H1 (cell line): ENCODE data around the gene MARK4. TPM values are rescaled to one million over a fixed set of nuclear protein-coding genes. Genes with fewer than 3 reads are reported as not detected.
A peak's percentile ranks its signal among the peaks of the same experiment; 100 is the strongest.

Source experiments
- CTCF ChIA-PET: fragments of 300-600 bp; sonication (Branson Sonifier 250); formaldehyde crosslinking; loops from one replicate; lab custom pipeline; 2021; ENCODE audit not compliant: partially characterized antibody; lab: Charles Lee
- POLR2A ChIA-PET: fragments of 300-600 bp; sonication (Branson Sonifier 250); formaldehyde crosslinking; loops from one replicate; lab custom pipeline; 2021; ENCODE audit warnings: inconsistent platforms; ENCODE audit not compliant: partially characterized antibody; lab: Charles Lee
- DNase-seq, 2 experiments: peaks; one replicate each; pipeline versions ENCODE4 v3.0.0 to v3.0.0-alpha.2; 2010 to 2022; ENCODE audit warnings: low spot score in 2 of 2, low read depth in 1 of 2, mixed read lengths in 1 of 2
- FAIRE-seq: peaks from 2 replicates; lab custom pipeline; 2011; peaks lifted over from hg19 to GRCh38; lab: Jason Lieb, UNC
- H2AFZ ChIP-seq: 2 replicates; pipeline ENCODE4 v1.8.1; 2012; ENCODE audit warnings: low read length, inconsistent platforms
- H2AK5ac ChIP-seq: 2 replicates; pipeline ENCODE4 v1.6.1; 2013; ENCODE audit warnings: low read depth, low read length
- H2BK120ac ChIP-seq: replicated peaks from 2 replicates; pipeline ENCODE3; 2013; ENCODE audit warnings: low read depth, low read length, inconsistent platforms
- H2BK12ac ChIP-seq: 2 replicates; pipeline ENCODE4 v1.6.1; 2013; ENCODE audit warnings: low read depth, low read length
- H2BK15ac ChIP-seq: 2 replicates; pipeline ENCODE4 v1.6.1; 2013; ENCODE audit warnings: low read length
- H2BK20ac ChIP-seq: 2 replicates; pipeline ENCODE4 v1.6.1; 2013; ENCODE audit warnings: low read length
- H2BK5ac ChIP-seq: 2 replicates; pipeline ENCODE4 v1.6.1; 2013; ENCODE audit warnings: low read depth, low read length
- H3K14ac ChIP-seq: 2 replicates; pipeline ENCODE4 v1.6.1; 2013; ENCODE audit warnings: inconsistent platforms; ENCODE audit not compliant: insufficient read length
- H3K18ac ChIP-seq: 2 replicates; pipeline ENCODE4 v1.6.1; 2013; ENCODE audit warnings: low read length; ENCODE audit errors: extremely low read depth
- H3K23ac ChIP-seq: 2 replicates; pipeline ENCODE4 v1.6.1; 2013; ENCODE audit warnings: inconsistent platforms; ENCODE audit not compliant: insufficient read length
- H3K23me2 ChIP-seq: 2 replicates; pipeline ENCODE4 v1.6.1; 2013; ENCODE audit warnings: low read depth, low read length
- H3K27ac ChIP-seq: 2 replicates; pipeline ENCODE4 v1.6.1; 2011; ENCODE audit warnings: low read depth, low read length, inconsistent platforms
- H3K27me3 ChIP-seq, 4 experiments: replicated peaks in 1 of 4; 1 replicate in 1 of 4; 2 replicates in 3 of 4; pipeline versions ENCODE4 v1.6.1 to v1.8.1; 2011 to 2013; ENCODE audit warnings: low read length in 3 of 4, mild to moderate bottlenecking in 3 of 4, inconsistent platforms in 2 of 4, mixed read lengths in 2 of 4, moderate library complexity in 1 of 4; ENCODE audit not compliant: control insufficient read depth in 3 of 4, insufficient read depth in 3 of 4; ENCODE audit errors: extremely low read depth in 1 of 4
- H3K36me3 ChIP-seq, 4 experiments: 2 replicates each; pipeline versions ENCODE4 v1.6.1 to v1.8.1; 2011 to 2013; ENCODE audit warnings: mild to moderate bottlenecking in 4 of 4, low read length in 3 of 4, moderate library complexity in 2 of 4, control low read depth in 1 of 4, inconsistent platforms in 1 of 4; ENCODE audit not compliant: insufficient read depth in 4 of 4, control insufficient read depth in 2 of 4
- H3K4ac ChIP-seq: replicated peaks from 2 replicates; pipeline ENCODE3; 2013; ENCODE audit warnings: low read length, low read depth, mixed read lengths, inconsistent platforms; ENCODE audit not compliant: insufficient read length
- H3K4me1 ChIP-seq, 4 experiments: replicated peaks in 1 of 4; 1 replicate in 1 of 4; 2 replicates in 3 of 4; pipeline versions ENCODE4 v1.6.1 to v1.8.1; 2011 to 2013; ENCODE audit warnings: low read length in 3 of 4, inconsistent platforms in 2 of 4, mixed read lengths in 1 of 4; ENCODE audit not compliant: insufficient read depth in 4 of 4, control insufficient read depth in 3 of 4
- H3K4me2 ChIP-seq, 2 experiments: 2 replicates each; pipeline versions ENCODE4 v1.6.1 to v1.8.1; 2011 to 2013; ENCODE audit warnings: low read depth in 2 of 2, low read length in 2 of 2, control low read depth in 1 of 2, inconsistent platforms in 1 of 2, mild to moderate bottlenecking in 1 of 2; ENCODE audit not compliant: insufficient read depth in 1 of 2
- H3K4me3 ChIP-seq, 4 experiments: fragments of 200-600, 300-600 bp in 1 of 4; sonication (generic), shearing (Covaris generic), sonication (Bioruptor Twin) in 1 of 4; 2 replicates each; pipeline versions ENCODE4 v1.5.1 to v1.8.1; 2011 to 2016; ENCODE audit warnings: low read length in 4 of 4, low read depth in 3 of 4, control low read depth in 2 of 4, inconsistent platforms in 2 of 4, mild to moderate bottlenecking in 2 of 4, mixed read lengths in 1 of 4, moderate library complexity in 1 of 4; ENCODE audit not compliant: insufficient read depth in 2 of 4; ENCODE audit errors: extremely low read depth in 1 of 4
- H3K56ac ChIP-seq: replicated peaks from 2 replicates; pipeline ENCODE3; 2013; ENCODE audit warnings: low read depth, mild to moderate bottlenecking, mixed read lengths, low read length, inconsistent platforms; ENCODE audit not compliant: insufficient read length
- H3K79me1 ChIP-seq: 2 replicates; pipeline ENCODE4 v1.6.1; 2013; ENCODE audit warnings: low read depth, low read length, control low read depth
- H3K79me2 ChIP-seq, 2 experiments: 2 replicates each; pipeline versions ENCODE4 v1.6.1 to v1.8.1; 2012 to 2013; ENCODE audit warnings: low read length in 2 of 2, mild to moderate bottlenecking in 2 of 2, inconsistent platforms in 1 of 2; ENCODE audit not compliant: insufficient read depth in 2 of 2, control insufficient read depth in 1 of 2
- H3K9ac ChIP-seq, 4 experiments: replicated peaks in 1 of 4; 1 replicate in 1 of 4; 2 replicates in 3 of 4; pipeline versions ENCODE4 v1.6.1 to v1.8.1; 2011 to 2013; ENCODE audit warnings: low read depth in 3 of 4, low read length in 3 of 4, control low read depth in 2 of 4, mild to moderate bottlenecking in 2 of 4, moderate library complexity in 2 of 4, inconsistent platforms in 1 of 4; ENCODE audit errors: extremely low read depth in 1 of 4
- H3K9me3 ChIP-seq, 2 experiments: 2 replicates each; pipeline versions ENCODE4 v1.6.1 to v1.8.1; 2012 to 2013; ENCODE audit warnings: mild to moderate bottlenecking in 2 of 2, moderate library complexity in 2 of 2, control low read depth in 1 of 2, inconsistent platforms in 1 of 2, low read depth in 1 of 2, low read length in 1 of 2, mixed read lengths in 1 of 2; ENCODE audit not compliant: insufficient read depth in 2 of 2
- H4K20me1 ChIP-seq, 2 experiments: replicated peaks in 1 of 2; 2 replicates each; pipeline versions ENCODE3 to v1.8.1; 2011 to 2013; ENCODE audit warnings: inconsistent platforms in 2 of 2, low read length in 2 of 2, mild to moderate bottlenecking in 1 of 2; ENCODE audit not compliant: insufficient read depth in 2 of 2, control insufficient read depth in 1 of 2
- H4K5ac ChIP-seq: 2 replicates; pipeline ENCODE4 v1.6.1; 2013; ENCODE audit warnings: low read length, low read depth, mixed read lengths, inconsistent platforms; ENCODE audit not compliant: insufficient read length
- H4K8ac ChIP-seq: 2 replicates; pipeline ENCODE4 v1.8.0; 2013; ENCODE audit warnings: mild to moderate bottlenecking, moderate library complexity, low read length, inconsistent platforms; ENCODE audit not compliant: insufficient read depth; ENCODE audit errors: extremely low read depth
- H4K91ac ChIP-seq: replicated peaks from 2 replicates; pipeline ENCODE3; 2013; ENCODE audit warnings: low read length, mixed read lengths, inconsistent platforms; ENCODE audit not compliant: insufficient read length
- ATF2 ChIP-seq: IDR thresholded peaks from 2 replicates; pipeline ENCODE4 v1.6.1; 2012; ENCODE audit warnings: low read length, inconsistent platforms
- EGR1 ChIP-seq: IDR thresholded peaks from 2 replicates; pipeline ENCODE4 v1.6.1; 2011; ENCODE audit warnings: low read depth, low read length, borderline replicate concordance
- MAFK ChIP-seq: IDR thresholded peaks from 2 replicates; pipeline ENCODE4 v1.6.1; 2012; ENCODE audit warnings: low read depth, mild to moderate bottlenecking, improper control_type of control experiment, low read length
- NRF1 ChIP-seq: IDR thresholded peaks from 2 replicates; pipeline ENCODE4 v1.6.1; 2011; ENCODE audit warnings: mild to moderate bottlenecking, low read depth, low read length, improper control_type of control experiment
- PHF8 ChIP-seq: fragments of 200-600 bp; sonication (generic); conservative IDR thresholded peaks from 2 replicates; pipeline ENCODE4 v1.7.1; 2012; ENCODE audit warnings: low read depth, mild to moderate bottlenecking, inconsistent platforms, low read length, moderate library complexity
- RNF2 ChIP-seq: fragments of 200-900, 300-1000 bp; sonication (generic); IDR thresholded peaks from 2 replicates; pipeline ENCODE4 v1.7.1; 2016; ENCODE audit warnings: borderline replicate concordance, low read depth, mild to moderate bottlenecking, antibody characterized with exemption, low read length; ENCODE audit not compliant: poor library complexity, severe bottlenecking; ENCODE audit errors: missing control alignments
- RXRA ChIP-seq: IDR thresholded peaks from 2 replicates; pipeline ENCODE4 v1.6.1; 2011; ENCODE audit warnings: low read depth, mild to moderate bottlenecking, low read length, moderate library complexity; ENCODE audit not compliant: insufficient read depth
- SAP30 ChIP-seq: fragments of 300-600 bp; sonication (generic); IDR thresholded peaks from 2 replicates; pipeline ENCODE4 v1.7.1; 2012; ENCODE audit warnings: low read length, moderate library complexity, mild to moderate bottlenecking, inconsistent platforms; ENCODE audit not compliant: insufficient read depth, insufficient replicate concordance
- USF2 ChIP-seq: IDR thresholded peaks from 2 replicates; pipeline ENCODE4 v1.6.1; 2011; ENCODE audit warnings: low read length, improper control_type of control experiment
- ZNF274 ChIP-seq: IDR thresholded peaks from 2 replicates; pipeline ENCODE4 v1.7.0; 2012; ENCODE audit warnings: low read length, borderline replicate concordance; ENCODE audit errors: extremely low read depth
- WGBS, 2 experiments: shearing (Covaris generic) in 1 of 2; methylation state at CpG; one replicate each; pipeline versions ENCODE4 v1.1.6 to v1.1.7; 2013 to 2015; ENCODE audit warnings: low lambda C conversion rate in 2 of 2, mixed read lengths in 2 of 2, inconsistent platforms in 1 of 2, low coverage in 1 of 2, missing lambda C conversion rate in 1 of 2; ENCODE audit not compliant: insufficient replicate concordance in 2 of 2, insufficient coverage in 1 of 2, insufficient read length in 1 of 2; ENCODE audit errors: extremely low coverage in 1 of 2, missing lambda C conversion rate in 1 of 2; 5-methylcytosine and 5-hydroxymethylcytosine counted together
- polyA plus RNA-seq, 7 experiments: library from polyadenylated mRNA; depleted of rRNA in 3 of 7; stranded (reverse) in 5 of 7; unstranded in 2 of 7; fragments of >200 nt in 5 of 7; fragments of 200-250 nt in 2 of 7; gene quantifications; 1 replicate in 5 of 7; 2 replicates in 1 of 7; 4 replicates in 1 of 7; pipeline versions ENCODE4 v1.2.1 to v1.2.3, GENCODE V29; 2011 to 2013; ENCODE audit warnings: missing spikeins in 2 of 7, mixed read lengths in 2 of 7
- total RNA-seq: library from RNA; stranded (reverse); fragmentation: NEBNext Ultra II Directional; extraction: Animal tissue kit (Norgen Biotek cat#: 25700); gene quantifications from 2 replicates; pipeline ENCODE4 v1.2.1, GENCODE V29; 2021

MARK4 gene
- total and polyA plus RNA-seq, 2 of the 8 experiments (the other 6 are each of a cell fraction or from before 2014, with no cell fraction given): 12.3 to 49.8 TPM

GRCh38 chr19:45224645-45225044 lies 26.4 kb upstream of the MARK4 start:
- Histone ChIP-seq H2AFZ (no peak overlapping the region), H4K5ac (no peak overlapping the region), H3K36me3 (no peaks in the 10 kb centered on the region), H3K4ac (no peak overlapping the region), H3K9ac (no peak overlapping the region), H3K23ac (no peak overlapping the region), H2AK5ac (no peak overlapping the region), H2BK20ac (no peak overlapping the region), H3K27me3 (peaks cover 0 to 3% (median 0%) of the 10 kb centered on the region in 4 experiments; a peak in 2 of 7 replicates), H4K8ac (peak overlapping the region; percentile 51), H4K20me1 (peaks cover 0 to 4% of the 10 kb centered on the region in 2 experiments), H3K79me1 (no peaks in the 10 kb centered on the region), H3K79me2 (no peaks in the 10 kb centered on the region), H3K9me3 (no peaks in the 10 kb centered on the region), H2BK120ac (no peak overlapping the region), H3K56ac (no peak overlapping the region), H2BK15ac (no peak overlapping the region), H3K18ac (no peak overlapping the region), H2BK5ac (no peak overlapping the region), H3K4me2 (no peak overlapping the region), H3K4me3 (no peak overlapping the region), H3K14ac (no peak overlapping the region), H2BK12ac (no peak overlapping the region), H3K4me1 (peaks cover 0 to 5% (median 0%) of the 10 kb centered on the region in 4 experiments; a peak in 2 of 7 replicates), H3K23me2 (no peaks in the 10 kb centered on the region), H4K91ac (no peak overlapping the region), H3K27ac (no peak overlapping the region)
- FAIRE-seq (no peak), DNase-seq (no peak)
- 72% methylated on average over 10 of the region's 11 CpGs; no CpG with 5 or more reads in 1 of the 2 experiments for WGBS, 2 experiments
- ChIA-PET POLR2A (no interaction called here), CTCF (interaction anchor here (1.0 to 1.4 kb wide), 2 partner anchors 22 to 165 kb away, joined by 4 to 5 read pairs; no protein-coding TSS in a partner anchor)
- TF ChIP-seq NRF1 (no peak), EGR1 (no peak), SAP30 (no peak), RXRA (no peak), MAFK (no peak), ATF2 (no peak), ZNF274 (no peak), PHF8 (no peak), RNF2 (no peak), USF2 (no peak)
